HG03571 (cell line): ENCODE data around the gene GAB4.
"Not testable (repeated sequence)": the region's sequence is repeated elsewhere in the genome, so short reads cannot be mapped to it uniquely, and the experiment has no call there.

ENCODE experiments used
- ATAC-seq: cut with Tn5 transposase; IDR thresholded peaks from one replicate; pipeline ENCODE4 v1.9.1; 2021; ENCODE audit not compliant: unreplicated experiment

Gene GAB4

DNA sequence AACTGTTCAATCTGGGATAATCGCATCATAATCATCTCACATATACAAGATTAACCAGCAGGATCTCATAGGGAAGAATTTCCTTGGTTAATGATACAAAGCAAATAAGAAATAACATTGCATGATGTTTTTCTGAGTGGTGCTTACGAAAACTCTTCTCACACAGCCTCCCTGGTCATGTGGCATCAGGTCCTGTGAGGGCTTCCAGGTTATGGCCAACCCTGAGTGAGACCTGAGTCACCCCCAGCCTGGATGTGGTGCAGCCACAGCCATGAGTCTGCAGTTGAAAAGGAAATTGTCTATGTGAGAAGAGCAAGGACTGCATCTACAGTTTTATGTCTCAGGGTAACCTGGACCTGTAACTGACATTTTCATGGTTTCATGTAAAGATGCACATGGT lies 92.3 kb downstream of the GAB4 start:
- no peak for ATAC-seq

GRCh38 chr22:16914911-16915310 lies 93.1 kb downstream of the GAB4 start:
- ATAC-seq, result not testable (repeated sequence)

- no peak for ATAC-seq
Measured at GRCh38 chr22:16914006-16914405, 94.0 kb downstream of the GAB4 start.

- ATAC-seq, result no peak
Measured at GRCh38 chr22:16912281-16912680, 95.7 kb downstream of the GAB4 start.
